Transverse colon (tissue), 3 donors: ENCODE results near the gene FAM13A.

Experiments
- EP300 ChIP-seq: sonication (generic); formaldehyde crosslinking; IDR thresholded peaks from one replicate; pipeline ENCODE4 v1.6.1; 2017; ENCODE audit warnings: antibody characterized with exemption, low read depth
- TF ChIP-seq, protein P1 (sequence below), 5 experiments: fragments of 200-600 bp in 3 of 5; fragments of 450-650 bp in 2 of 5; sonication (generic) in 3 of 5; IDR thresholded peaks; 1 replicate in 2 of 5; 2 replicates in 3 of 5; pipeline ENCODE4 v1.5.1; 2016 to 2017; ENCODE audit warnings: antibody characterized with exemption in 5 of 5, inconsistent platforms in 3 of 5, mild to moderate bottlenecking in 2 of 5, moderate library complexity in 1 of 5

DNA sequence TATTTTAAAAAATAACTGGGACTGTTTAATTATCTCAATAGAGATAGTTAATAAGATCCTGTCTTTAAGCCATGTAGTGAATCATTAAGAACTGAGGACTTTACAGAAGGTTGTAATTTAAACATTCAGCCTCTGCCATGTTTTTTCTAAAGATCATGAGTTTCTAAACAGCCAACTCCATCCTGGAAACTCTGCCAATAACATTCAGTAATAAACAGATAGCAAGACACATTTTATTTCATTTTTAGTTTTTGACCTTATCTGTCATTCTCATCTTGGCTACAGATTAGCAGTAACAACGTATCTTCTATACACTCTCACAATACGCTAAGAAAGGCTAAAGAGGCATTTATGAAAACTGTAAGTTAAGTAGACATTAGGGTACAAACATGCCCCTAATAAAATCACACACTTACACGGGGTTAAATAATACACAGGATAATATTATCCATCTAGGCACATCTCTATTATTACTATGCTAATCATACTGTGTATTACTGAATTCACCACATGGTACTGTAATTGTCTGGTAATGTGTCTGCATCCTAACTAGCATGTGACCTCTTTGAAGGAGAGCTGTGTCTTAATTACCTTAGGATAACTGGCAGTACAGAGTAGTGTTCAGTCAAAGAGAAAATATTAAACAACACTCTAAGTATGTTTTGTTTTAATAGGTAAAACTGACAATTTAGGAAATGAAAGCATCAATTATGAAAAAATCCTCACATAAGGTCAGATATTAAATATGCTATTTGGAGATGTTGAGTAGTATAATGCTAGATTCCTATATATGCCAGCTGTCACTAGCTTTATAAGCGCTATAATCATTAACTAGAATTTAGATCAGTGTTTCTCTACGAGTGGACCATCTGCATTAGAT lies 236.9 kb downstream of the FAM13A start:
- TF ChIP-seq EP300, result no peak
- TF ChIP-seq, protein P1, sequence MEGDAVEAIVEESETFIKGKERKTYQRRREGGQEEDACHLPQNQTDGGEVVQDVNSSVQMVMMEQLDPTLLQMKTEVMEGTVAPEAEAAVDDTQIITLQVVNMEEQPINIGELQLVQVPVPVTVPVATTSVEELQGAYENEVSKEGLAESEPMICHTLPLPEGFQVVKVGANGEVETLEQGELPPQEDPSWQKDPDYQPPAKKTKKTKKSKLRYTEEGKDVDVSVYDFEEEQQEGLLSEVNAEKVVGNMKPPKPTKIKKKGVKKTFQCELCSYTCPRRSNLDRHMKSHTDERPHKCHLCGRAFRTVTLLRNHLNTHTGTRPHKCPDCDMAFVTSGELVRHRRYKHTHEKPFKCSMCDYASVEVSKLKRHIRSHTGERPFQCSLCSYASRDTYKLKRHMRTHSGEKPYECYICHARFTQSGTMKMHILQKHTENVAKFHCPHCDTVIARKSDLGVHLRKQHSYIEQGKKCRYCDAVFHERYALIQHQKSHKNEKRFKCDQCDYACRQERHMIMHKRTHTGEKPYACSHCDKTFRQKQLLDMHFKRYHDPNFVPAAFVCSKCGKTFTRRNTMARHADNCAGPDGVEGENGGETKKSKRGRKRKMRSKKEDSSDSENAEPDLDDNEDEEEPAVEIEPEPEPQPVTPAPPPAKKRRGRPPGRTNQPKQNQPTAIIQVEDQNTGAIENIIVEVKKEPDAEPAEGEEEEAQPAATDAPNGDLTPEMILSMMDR (IDR thresholded peaks at IDR 0.05), result no peak
